Measurements from ENCODE around the gene VWA2. TPM values are rescaled to one million over a fixed set of nuclear protein-coding genes. Genes with fewer than 3 reads are reported as not detected.

Gene VWA2
- total RNA-seq, 1 donor from 2014 or later: 15.0 TPM

DNA sequence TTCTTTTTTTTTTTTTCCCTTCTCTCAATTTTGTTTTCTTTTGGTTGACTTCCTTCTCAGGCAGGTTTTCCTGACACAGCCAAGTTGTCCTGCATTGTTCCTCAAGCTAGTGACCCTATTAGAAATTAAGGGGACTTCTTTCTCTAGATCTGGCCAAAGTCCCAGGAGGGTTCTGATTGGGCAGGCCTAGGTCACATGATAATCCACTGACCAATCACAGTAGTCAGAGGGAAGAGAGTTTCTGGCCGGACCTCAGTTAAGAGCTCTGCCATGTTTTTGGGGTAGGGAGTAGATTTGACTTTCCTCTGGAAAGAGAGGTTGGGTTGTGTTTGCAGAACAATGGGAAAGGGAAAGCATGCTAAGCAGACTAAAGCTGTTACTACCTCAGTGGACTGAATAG, 16.2 kb downstream of the VWA2 start:
- TF ChIP-seq, protein P1, sequence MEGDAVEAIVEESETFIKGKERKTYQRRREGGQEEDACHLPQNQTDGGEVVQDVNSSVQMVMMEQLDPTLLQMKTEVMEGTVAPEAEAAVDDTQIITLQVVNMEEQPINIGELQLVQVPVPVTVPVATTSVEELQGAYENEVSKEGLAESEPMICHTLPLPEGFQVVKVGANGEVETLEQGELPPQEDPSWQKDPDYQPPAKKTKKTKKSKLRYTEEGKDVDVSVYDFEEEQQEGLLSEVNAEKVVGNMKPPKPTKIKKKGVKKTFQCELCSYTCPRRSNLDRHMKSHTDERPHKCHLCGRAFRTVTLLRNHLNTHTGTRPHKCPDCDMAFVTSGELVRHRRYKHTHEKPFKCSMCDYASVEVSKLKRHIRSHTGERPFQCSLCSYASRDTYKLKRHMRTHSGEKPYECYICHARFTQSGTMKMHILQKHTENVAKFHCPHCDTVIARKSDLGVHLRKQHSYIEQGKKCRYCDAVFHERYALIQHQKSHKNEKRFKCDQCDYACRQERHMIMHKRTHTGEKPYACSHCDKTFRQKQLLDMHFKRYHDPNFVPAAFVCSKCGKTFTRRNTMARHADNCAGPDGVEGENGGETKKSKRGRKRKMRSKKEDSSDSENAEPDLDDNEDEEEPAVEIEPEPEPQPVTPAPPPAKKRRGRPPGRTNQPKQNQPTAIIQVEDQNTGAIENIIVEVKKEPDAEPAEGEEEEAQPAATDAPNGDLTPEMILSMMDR (IDR thresholded peaks at IDR 0.05; ENCODE audit: unreplicated experiment): no peak
- peaks cover 18% of the 10 kb centered on the region for H3K36me3 Mint-ChIP-seq
- H3K27ac Mint-ChIP-seq: no peak overlapping the region
- H3K4me1 Mint-ChIP-seq: peaks cover 32% of the 10 kb centered on the region
- H3K27me3 Mint-ChIP-seq (ENCODE audit: low read depth): peaks cover 6% of the 10 kb centered on the region
- H3K9me3 Mint-ChIP-seq: no peaks in the 10 kb centered on the region
- no peak for DNase-seq (ENCODE audit: low spot score in 2 of 2, unreplicated experiment in 2 of 2)
- H3K4me3 Mint-ChIP-seq: no peak overlapping the region

DNA sequence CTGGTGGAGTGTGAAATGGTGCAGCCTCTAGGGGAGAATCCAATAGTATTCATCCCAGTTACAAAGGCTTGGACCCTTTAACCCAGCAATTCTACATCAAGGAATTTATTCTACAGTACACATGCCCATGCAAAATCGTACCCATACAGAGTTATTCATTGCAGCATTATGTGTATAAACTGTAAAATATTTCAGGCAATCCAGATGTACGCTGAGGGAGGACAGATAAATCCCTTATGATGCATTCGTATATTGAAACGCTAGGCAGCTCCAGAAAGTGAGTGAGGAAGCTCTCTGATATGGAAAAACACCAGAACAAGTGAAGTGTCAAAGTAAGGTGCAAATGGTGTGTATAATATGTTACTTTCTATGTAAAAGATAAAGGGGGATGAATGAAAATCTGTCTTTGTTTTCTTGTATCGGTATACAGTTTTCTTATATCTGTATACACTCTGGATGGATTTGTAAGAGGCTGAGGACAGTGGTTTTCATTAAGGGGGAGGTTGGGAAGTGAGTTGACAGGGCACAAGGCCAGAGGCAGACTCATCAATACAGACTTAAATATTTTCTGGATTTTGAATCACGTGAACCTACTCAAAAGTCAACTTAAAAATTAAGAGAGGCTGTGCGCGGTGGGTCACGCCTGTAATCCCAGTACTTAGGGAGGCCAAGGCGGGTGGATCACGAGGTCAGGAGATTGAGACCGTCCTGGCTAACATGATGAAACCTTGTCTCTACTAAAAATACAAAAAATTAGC, 17.1 kb downstream of the VWA2 start:
- peaks cover 28% of the 10 kb centered on the region for H3K4me1 Mint-ChIP-seq
- H3K27ac Mint-ChIP-seq: no peak overlapping the region
- no peak for DNase-seq (ENCODE audit: low spot score in 2 of 2, unreplicated experiment in 2 of 2)
- peaks cover 6% of the 10 kb centered on the region for H3K27me3 Mint-ChIP-seq (ENCODE audit: low read depth)
- TF ChIP-seq, protein P1 (IDR thresholded peaks at IDR 0.05; ENCODE audit: unreplicated experiment): no peak
- H3K36me3 Mint-ChIP-seq: peaks cover 18% of the 10 kb centered on the region
- no peaks in the 10 kb centered on the region for H3K9me3 Mint-ChIP-seq
- no peak overlapping the region for H3K4me3 Mint-ChIP-seq

DNA sequence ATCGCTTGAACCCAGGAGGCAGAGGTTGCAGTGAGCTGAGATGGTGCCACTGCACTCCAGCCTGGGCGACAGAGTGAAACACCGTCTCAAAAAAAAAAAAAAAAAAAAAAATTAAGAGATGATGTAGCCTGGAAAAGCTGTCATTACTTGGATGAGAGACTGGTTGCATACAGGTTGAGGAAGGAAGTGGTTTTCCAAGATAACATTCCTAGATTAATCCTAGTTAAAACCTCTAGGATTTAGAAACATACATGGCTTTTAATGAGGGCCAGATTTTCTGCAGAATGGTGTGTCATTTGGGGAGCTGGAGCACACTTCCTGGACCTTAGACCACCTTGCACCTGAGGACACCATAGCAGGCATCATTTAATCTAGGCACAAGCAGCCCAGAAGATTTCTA, 17.8 kb downstream of the VWA2 start:
- Mint-ChIP-seq H3K27me3 (ENCODE audit: low read depth) (peaks cover 3% of the 10 kb centered on the region), H3K36me3 (peaks cover 18% of the 10 kb centered on the region), H3K9me3 (no peaks in the 10 kb centered on the region), H3K4me3 (no peak overlapping the region), H3K4me1 (peaks cover 28% of the 10 kb centered on the region), H3K27ac (peak overlapping the region; percentile 64)
- TF ChIP-seq, protein P1 (IDR thresholded peaks at IDR 0.05; ENCODE audit: unreplicated experiment): no peak
- DNase-seq (ENCODE audit: low spot score in 2 of 2, unreplicated experiment in 2 of 2): no peak

DNA sequence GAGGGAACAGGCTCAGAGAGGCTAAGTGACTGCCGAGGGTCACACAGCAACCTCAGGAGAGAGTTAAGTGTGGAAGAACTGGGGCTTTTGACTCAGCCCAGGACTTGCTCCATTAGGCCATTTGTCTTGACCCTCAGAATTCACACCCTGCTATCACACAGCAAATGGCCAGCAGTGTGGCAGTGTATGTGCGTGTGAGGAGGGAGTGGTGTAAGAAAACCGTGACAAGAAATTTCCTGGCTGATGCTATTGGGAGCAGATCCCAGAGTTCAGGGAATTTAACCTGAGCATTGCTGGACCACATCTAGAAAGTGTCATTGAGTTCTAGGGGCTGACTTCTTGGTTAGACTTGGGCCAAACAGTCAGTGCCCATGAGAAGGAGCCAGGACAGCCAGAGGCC, 18.4 kb downstream of the VWA2 start:
- Mint-ChIP-seq H3K36me3 (peaks cover 18% of the 10 kb centered on the region), H3K27me3 (ENCODE audit: low read depth) (peaks cover 3% of the 10 kb centered on the region), H3K4me3 (no peak overlapping the region), H3K27ac (peak overlapping the region; percentile 45), H3K9me3 (no peaks in the 10 kb centered on the region), H3K4me1 (peaks cover 28% of the 10 kb centered on the region)
- DNase-seq (ENCODE audit: low spot score in 2 of 2, unreplicated experiment in 2 of 2): no peak
- TF ChIP-seq, protein P1 (IDR thresholded peaks at IDR 0.05; ENCODE audit: unreplicated experiment): no peak

DNA sequence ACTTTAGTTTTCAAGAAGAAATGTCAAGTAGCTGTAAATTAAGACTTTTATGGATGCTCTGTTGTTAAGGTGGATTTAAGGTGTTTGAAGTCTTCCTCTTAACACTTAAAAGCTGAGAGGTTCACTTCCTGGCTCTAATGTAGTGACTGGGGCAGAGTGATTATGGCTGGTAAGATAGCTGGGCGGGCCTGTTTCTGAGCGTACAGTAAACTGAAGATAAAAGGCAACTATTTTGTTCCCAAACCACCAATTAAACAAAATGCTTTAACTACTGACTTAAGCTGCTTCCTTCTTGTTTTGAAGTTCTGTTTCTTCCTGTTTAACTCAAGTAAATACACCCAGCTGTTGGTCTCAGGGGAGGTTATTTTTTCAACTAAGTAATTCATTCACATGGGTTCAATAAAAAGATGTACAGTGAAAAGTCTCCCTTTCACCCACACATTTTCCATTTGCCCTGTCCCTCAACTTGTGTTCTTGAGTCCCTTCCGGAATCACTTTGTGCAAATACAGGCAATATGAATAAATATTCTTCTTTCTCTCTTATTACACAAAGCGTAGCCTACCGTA, 19.3 kb downstream of the VWA2 start:
- peaks cover 28% of the 10 kb centered on the region for H3K4me1 Mint-ChIP-seq
- DNase-seq (ENCODE audit: low spot score in 2 of 2, unreplicated experiment in 2 of 2): no peak
- peaks cover under 1% of the 10 kb centered on the region for H3K27me3 Mint-ChIP-seq (ENCODE audit: low read depth)
- H3K36me3 Mint-ChIP-seq: peaks cover 16% of the 10 kb centered on the region
- TF ChIP-seq, protein P1 (IDR thresholded peaks at IDR 0.05; ENCODE audit: unreplicated experiment): no peak
- H3K9me3 Mint-ChIP-seq: no peaks in the 10 kb centered on the region
- no peak overlapping the region for H3K4me3 Mint-ChIP-seq
- peak overlapping the region; percentile 45 for H3K27ac Mint-ChIP-seq
